ENCODE results near the gene ELL2. TPM values are rescaled to one million over a fixed set of nuclear protein-coding genes. Genes with fewer than 3 reads are reported as not detected.
A peak's percentile ranks its signal among the peaks of the same experiment; 100 is the strongest.

The ELL2 gene
- total and polyA plus RNA-seq, 2 of the 13 experiments (the other 11 are each of a cell fraction or from before 2014, with no cell fraction given) = 78.9 to 97.1 TPM

DNA sequence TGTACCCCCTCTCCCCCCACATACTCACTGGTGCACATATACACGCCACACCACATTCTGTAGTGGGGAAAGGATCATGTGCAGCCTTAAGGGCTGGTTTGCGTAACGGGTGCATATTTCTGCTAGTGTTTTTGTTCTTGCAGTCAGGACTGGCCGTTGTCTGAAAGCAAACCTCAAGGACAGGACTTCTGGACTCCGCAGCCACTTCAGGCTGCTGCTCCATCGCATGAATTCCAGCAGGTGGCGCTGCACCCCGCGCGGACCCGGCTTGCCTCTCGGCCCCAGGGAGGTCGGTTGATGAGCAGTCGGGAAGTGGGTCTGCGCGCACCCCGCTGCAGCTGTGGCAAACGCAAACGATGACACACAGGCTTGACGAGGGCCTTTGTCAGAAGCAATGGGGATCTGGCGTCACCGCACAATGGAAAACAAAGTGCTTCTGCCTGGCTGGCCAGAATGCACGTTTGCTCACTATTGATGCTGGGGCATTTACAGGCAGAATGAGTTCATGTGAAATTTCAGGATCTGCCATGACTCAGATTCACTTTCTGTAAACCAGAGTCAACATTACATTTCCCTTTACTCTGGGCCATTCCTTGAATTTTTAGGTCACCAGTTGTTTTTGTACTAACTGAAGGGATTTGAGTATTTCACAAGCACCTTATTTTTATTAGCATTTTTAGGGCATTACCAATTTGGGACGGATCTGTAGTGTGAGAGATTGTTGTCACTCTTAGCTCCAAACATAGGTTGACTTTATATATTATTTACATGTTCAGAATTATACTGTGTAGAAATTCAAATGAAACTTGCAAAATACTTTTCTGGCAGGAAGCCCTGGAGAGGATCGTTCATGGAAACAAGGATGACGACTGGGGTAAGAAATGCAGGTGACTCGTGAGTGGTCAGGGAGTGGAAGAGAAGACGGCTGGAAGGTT lies 102.7 kb downstream of the ELL2 start (continued):
- TF ChIP-seq KDM6A (CRISPR knock-in tag; IDR thresholded peaks at IDR 0.05; ENCODE audit: low read depth) (no peak), THAP11 (CRISPR knock-in tag; IDR thresholded peaks at IDR 0.05) (peak; percentile 69), HCFC1 (IDR thresholded peaks at IDR 0.05; ENCODE audit: low read depth, low read length) (0 out of 2 replicates have a peak, but pooled peaks have one; percentile 31), AHR (CRISPR knock-in tag; IDR thresholded peaks at IDR 0.05) (0 out of 2 replicates have a peak, but pooled peaks have one; percentile 79), RFX1 (IDR thresholded peaks at IDR 0.05) (no peak), SIN3A (IDR thresholded peaks at IDR 0.05; ENCODE audit: borderline replicate concordance, low read depth, low read length) (peak; percentile 81; the same call in 1 of the 2 replicates), BORCS8-MEF2B (CRISPR knock-in tag; IDR thresholded peaks at IDR 0.05) (peak; percentile 83), LCORL (IDR thresholded peaks at IDR 0.05) (0 out of 2 replicates have a peak, but pooled peaks have one; percentile 12), LCORL (CRISPR knock-in tag; IDR thresholded peaks at IDR 0.05) (peak; percentile 95), SAFB2 (CRISPR knock-in tag; IDR thresholded peaks at IDR 0.05; ENCODE audit: borderline replicate concordance, low read depth) (peak; percentile 64; the same call in 1 of the 2 replicates), ARNT (IDR thresholded peaks at IDR 0.05) (no peak), ZFP90 (CRISPR knock-in tag; IDR thresholded peaks at IDR 0.05; ENCODE audit: borderline replicate concordance) (peak; percentile 93), CREB1 (IDR thresholded peaks at IDR 0.05) (peak; percentile 91), CREB1 (CRISPR knock-in tag; IDR thresholded peaks at IDR 0.05) (peak; percentile 83)
- TF ChIP-seq, protein P1, sequence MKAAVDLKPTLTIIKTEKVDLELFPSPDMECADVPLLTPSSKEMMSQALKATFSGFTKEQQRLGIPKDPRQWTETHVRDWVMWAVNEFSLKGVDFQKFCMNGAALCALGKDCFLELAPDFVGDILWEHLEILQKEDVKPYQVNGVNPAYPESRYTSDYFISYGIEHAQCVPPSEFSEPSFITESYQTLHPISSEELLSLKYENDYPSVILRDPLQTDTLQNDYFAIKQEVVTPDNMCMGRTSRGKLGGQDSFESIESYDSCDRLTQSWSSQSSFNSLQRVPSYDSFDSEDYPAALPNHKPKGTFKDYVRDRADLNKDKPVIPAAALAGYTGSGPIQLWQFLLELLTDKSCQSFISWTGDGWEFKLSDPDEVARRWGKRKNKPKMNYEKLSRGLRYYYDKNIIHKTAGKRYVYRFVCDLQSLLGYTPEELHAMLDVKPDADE (CRISPR knock-in tag; IDR thresholded peaks at IDR 0.05) = no peak
- TF ChIP-seq, protein P2, sequence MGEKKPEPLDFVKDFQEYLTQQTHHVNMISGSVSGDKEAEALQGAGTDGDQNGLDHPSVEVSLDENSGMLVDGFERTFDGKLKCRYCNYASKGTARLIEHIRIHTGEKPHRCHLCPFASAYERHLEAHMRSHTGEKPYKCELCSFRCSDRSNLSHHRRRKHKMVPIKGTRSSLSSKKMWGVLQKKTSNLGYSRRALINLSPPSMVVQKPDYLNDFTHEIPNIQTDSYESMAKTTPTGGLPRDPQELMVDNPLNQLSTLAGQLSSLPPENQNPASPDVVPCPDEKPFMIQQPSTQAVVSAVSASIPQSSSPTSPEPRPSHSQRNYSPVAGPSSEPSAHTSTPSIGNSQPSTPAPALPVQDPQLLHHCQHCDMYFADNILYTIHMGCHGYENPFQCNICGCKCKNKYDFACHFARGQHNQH (CRISPR knock-in tag; IDR thresholded peaks at IDR 0.05) = peak; percentile 86
- TF ChIP-seq, protein P3, sequence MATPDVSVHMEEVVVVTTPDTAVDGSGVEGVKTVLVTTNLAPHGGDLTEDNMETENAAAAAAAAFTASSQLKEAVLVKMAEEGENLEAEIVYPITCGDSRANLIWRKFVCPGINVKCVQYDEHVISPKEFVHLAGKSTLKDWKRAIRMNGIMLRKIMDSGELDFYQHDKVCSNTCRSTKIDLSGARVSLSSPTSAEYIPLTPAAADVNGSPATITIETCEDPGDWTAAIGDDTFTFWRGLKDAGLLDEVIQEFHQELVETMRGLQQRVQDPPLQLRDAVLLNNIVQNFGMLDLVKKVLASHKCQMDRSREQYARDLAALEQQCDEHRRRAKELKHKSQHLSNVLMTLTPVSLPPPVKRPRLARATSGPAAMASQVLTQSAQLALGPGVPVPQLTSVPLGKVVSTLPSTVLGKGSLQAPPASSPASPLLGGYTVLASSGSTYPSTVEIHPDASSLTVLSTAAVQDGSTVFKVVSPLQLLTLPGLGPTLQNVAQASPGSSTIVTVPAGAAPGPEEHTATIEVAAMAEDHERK (CRISPR knock-in tag; IDR thresholded peaks at IDR 0.05; ENCODE audit: low read depth) = no peak
- TF ChIP-seq, protein P4, sequence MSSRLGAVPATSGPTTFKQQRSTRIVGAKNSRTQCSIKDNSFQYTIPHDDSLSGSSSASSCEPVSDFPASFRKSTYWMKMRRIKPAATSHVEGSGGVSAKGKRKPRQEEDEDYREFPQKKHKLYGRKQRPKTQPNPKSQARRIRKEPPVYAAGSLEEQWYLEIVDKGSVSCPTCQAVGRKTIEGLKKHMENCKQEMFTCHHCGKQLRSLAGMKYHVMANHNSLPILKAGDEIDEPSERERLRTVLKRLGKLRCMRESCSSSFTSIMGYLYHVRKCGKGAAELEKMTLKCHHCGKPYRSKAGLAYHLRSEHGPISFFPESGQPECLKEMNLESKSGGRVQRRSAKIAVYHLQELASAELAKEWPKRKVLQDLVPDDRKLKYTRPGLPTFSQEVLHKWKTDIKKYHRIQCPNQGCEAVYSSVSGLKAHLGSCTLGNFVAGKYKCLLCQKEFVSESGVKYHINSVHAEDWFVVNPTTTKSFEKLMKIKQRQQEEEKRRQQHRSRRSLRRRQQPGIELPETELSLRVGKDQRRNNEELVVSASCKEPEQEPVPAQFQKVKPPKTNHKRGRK (CRISPR knock-in tag; IDR thresholded peaks at IDR 0.05) = peak; percentile 78; the same call in 1 of the 2 replicates

All from HepG2 (cell line).